Measurements from ENCODE around the gene TBC1D22A.

TBC1D22A gene

DNA sequence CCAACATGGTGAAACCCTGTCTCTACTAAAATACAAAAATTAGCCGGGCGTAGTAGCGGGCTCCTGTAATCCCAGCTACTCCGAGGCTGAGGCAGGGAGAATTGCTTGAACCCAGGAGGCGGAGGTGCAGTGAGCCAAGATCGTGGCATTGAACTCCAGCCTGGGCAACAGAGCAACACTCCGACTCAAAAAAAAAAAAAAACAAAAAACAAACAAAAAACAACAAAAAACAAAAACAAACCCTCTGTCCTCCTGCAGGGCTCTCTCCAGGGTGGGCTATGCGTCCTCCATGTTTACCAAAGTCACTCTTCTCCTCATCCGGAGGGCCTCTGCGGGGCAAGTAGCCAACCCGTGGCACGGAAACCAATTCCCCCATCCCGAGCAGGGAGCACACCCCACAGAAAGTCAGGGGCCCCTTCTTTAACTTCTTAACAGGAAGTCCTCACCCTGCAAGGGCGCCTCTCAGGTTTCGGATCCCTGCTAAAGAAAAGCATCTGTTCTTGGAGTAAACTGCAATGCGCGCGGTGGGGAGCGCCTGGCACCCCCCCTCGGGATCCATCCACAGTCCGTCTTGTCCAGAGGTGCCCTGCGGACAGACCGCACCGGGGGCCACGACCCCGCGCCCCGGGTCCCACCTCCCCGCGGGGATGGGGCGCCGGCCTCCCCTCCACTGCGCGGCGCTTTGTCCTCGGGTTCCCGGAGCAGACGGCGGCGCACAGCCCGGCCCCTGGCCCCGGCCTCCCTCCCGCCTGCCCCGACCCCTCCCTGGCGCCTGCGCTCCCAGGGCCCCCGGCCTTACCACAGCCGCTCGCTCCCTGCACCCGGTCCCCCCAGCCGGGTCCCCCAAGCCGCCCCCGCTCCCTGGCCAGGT is 25.1 kb upstream of the TBC1D22A start:
- peak in 1 of 2 donors; percentile 24 for DNase-seq (ENCODE audit: low read depth in 2 of 2)

DNA sequence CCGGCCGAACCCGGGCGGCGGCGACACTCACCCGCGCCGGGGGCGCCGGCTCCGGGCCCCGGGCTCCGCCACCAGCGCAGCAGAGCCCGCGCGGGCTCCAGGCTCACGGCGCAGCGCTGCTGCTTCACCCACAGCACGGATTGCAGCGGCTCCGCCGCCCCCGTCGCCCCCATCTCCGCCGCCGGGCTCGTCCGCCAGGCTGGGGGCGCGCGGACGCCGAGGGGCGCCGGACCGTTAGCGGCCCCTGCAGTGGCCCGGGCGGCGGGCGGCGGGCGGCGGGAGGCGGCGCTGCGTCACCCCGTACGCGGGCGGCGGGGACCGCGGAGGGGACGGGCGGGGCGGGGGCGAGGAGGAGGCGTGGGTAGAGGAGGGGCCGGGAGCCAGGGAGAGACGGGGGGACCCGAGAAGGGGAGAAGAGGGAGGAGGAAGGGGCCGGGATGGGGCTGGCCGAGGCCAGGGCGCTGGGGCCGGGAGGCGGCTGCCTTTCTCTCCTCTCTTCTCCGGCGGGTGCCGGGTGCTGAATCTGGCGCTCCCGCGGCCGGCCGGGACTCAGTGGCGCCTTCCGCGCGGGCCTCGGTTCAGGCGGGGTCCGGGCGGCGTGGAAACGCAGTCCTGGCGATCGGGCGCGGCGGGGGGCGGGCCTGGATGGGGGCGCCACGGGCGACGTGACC is 24.3 kb upstream of the TBC1D22A start, which contains the start of gene CERK:
Gene CERK (minus strand): TSS at position 277 of the 671 bp plus-strand sequence. CDS start 104 bp downstream, at position 173.
- peak in 1 of 2 donors; percentile 41 for DNase-seq (ENCODE audit: low read depth in 2 of 2)

DNA sequence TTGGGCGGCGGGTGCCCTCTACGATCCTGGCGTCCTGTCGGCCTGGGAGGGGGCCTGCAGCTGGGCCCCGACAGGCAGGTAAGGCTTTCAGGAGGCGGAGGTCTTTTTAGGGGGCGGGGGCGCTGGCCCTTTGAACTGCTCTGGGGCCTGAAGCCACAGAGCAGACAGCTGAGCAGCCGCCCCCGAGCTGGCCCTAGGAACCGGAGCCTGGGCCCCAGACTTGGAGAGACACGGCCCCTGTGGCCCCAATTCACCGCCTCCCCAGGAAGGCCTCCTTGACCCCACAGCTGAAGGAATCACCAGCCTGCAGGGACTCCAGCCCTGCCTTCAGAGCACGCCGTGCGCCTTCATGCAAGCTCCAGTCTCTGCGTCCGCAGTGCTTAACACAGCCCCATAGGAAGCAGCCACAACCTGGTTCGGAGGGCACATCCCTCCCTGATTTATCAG is 23.8 kb upstream of the TBC1D22A start:
- no peak for DNase-seq (ENCODE audit: low read depth in 2 of 2)

DNA sequence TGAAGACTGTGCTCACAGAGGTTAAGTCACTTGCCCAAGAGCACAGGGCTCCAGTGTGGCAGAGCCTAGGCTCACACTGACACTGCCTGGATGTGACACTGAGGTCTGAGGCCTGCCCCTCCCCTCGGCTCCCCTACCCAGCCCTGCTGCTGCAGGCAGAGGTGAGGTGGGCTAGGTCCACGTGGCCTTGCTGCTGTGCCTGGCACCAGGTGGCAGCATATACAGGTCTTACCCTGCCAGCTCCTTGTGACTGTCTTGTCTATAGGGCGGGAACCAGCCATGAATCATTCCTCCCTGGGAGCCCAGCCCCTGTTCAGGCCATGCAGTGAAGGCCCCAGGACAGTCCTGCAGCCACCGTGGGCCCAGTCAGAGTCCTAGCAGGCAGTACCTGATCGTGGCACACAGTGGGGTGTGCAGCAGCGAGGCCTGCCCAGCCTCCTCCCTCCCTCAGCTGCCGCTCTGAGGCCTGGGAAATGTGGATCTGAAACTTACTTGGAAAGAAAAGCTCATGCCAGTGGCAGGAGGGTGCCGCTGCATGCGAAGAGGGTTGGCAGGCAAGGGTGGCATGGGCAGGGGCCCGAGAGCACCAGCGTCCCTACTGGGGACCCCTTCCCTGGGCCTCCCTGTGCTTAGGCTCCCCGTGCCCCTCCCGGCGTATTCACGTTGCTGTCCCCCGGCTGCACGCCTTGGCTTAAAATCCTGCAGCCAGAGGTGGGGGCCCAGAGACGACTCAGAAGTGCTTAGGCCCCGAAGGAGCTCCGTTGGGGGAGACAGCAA is 23.2 kb upstream of the TBC1D22A start:
- DNase-seq (ENCODE audit: low read depth in 2 of 2) = peak in 1 of 2 donors; percentile 76

DNA sequence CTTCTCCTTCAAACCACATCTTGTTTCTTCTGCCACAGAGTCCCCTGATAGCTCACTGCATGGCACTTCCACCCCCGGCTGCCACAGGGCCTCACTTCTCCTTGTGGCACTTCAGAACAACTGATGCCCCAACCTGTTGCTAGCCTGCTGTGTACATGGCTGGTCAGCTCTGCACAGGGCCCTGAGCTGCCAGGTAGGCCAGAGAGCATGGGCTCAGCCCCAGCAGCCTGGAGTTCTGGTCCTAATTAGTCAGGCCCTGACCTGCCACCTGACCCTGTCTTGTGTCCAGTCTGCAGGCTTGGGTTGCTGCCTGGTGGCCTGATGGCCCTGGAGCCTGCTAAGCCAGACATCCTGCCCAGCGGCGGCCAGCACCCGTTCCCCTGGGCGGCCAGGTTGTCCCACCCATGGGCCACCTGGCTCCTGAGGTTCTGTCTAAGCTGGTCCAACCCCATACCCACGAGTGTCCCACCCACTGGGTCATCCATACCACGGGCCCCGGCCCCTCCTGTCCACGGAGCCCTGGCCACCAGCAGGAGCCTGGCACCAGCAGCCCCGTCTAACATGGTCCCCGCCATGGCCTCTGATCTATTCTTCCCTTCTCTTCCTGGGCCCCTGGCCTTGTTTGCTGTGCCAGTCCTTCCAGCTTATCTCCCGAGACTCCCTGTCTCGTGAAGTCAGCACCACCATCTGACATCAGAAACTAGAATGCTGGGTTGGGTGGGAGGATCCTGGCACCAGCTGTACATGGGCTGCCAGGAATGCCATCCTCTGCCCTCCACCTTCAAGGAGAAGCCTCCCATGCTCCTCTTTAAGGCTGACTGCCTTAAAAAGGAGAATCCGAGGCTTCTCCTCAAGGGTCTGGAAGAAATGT is 21.3 kb upstream of the TBC1D22A start:
- DNase-seq (ENCODE audit: low read depth in 2 of 2) = no peak

DNA sequence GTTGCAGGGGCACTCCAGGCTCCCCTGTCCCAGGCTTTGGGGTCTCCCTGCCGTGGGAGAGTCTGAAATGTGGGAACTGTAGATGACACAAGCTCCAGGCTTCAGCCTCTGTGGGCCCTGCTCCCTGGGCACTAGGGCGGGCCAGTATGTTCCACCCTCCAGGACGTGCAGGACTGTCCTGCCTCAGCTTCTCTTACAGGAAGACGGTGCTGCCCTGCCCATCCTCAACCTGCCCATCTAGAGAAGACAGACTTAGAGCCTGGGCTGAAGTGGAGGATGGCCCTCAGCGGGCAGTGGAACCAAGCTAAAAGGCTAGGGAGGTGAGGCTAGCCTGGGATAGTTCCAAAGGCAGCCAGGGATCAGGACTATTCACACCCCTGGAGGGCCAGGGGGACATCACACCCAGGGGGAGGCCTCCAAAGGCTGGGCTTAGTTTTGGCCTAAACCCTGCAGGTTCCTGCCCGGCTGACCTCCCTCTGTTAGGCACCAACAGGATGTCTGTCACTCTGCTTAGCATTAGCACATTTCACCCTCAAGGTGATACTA is 20.4 kb upstream of the TBC1D22A start:
- DNase-seq (ENCODE audit: low read depth in 2 of 2) = no peak

DNA sequence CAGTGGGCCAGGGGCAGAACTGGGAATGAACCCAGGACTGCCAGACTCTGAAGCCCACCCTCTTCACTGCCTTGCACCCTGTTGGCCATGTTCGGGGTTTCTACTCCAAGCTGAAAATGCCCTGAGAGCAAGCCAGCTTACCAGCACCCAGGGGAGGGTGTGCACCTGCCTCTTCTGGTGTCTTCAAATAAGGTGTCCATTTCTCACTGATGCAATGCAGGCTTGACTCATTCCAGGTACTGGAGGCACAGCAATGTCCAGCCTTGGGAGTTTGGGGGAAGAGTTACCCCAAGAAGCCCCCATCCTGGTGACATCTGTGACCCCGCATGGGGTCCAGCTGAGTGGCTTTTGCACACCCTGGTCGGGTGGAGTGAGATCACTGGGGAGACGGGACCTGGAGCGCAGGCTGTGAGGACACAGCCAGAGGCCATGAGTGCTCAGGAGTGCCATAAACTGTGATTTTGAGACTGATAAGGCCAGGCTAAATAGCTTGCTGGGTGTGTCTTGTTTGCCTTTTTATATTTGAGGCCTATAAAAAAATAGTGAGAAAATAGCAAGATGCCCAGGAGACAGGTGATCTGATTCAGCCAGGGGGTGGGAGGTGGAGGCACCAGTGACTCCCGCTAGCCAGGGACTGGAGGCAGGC is 19.8 kb upstream of the TBC1D22A start:
- DNase-seq (ENCODE audit: low read depth in 2 of 2) = no peak

DNA sequence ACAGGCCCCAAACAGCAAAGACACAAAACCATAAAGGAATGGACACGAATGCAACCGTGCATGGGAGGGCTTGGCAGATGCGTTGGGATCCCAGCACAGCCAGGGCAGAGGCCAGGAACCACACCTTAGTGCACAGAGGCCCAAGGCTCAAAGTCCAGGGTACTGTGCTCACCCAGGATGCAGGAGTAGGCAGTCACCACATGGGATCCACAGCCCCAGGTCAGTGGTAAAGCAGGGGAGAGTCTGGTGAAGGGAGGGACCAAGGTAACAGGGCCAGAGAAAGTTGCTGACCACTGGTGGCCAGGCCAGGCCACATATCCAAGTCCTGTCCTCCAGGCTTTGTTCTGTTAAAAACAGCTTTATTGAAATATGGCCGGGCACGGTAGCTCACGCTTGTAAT is 17.9 kb upstream of the TBC1D22A start:
- DNase-seq (ENCODE audit: low read depth in 2 of 2) = no peak

GRCh38 chr22:46746192-46746591 is 16.3 kb upstream of the TBC1D22A start:
- no peak for DNase-seq (ENCODE audit: low read depth in 2 of 2)

- DNase-seq (ENCODE audit: low read depth in 2 of 2) = no peak
Measured at GRCh38 chr22:46746620-46747019, 15.8 kb upstream of the TBC1D22A start.

- no peak for DNase-seq (ENCODE audit: low read depth in 2 of 2)
Measured at GRCh38 chr22:46747646-46748045, 14.8 kb upstream of the TBC1D22A start.

- no peak for DNase-seq (ENCODE audit: low read depth in 2 of 2)
Measured at GRCh38 chr22:46748206-46748907, 14.1 kb upstream of the TBC1D22A start.

GRCh38 chr22:46748908-46749675 is 13.4 kb upstream of the TBC1D22A start:
- no peak for DNase-seq (ENCODE audit: low read depth in 2 of 2)

DNA sequence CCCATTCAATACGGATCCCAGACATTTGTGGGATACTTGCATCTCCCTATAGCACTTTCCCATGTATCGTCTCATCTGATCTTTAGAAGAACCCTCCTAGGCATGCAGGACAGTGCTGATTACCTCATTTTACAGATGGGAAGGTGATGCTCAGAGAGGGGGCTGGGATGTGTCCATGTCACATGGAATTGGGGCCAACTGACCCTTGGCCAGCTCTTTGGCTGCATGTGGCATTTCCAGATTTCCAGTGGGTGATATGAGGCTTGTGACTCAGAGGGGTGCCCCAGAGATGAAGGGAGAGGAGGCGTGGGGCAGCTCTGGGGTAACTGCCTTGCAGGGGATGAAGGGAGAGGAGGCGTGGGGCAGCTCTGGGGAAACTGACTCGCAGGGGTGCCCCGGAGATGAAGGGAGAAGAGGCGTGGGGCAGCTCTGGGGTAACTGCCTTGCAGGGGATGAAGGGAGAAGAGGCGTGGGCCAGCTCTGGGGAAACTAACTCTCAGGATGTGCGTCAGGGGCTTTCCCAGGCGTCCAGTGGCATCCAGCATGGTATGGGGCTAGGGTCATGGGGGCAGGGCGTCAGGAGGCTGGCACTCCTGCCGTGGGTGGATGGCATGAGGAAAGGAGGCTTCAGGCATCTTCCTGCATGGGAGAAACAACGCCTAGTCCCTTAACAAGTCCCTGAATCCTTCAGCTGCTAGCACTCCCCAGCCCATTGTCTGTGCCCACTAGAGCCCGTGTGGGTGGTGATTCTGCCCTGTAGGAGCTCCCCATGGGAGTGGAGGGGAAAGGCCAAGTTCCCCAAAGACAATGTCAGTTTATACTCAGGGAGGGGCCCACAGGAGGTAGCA is 12.5 kb upstream of the TBC1D22A start:
- DNase-seq (ENCODE audit: low read depth in 2 of 2) = no peak

GRCh38 chr22:46750530-46750800 is 12.0 kb upstream of the TBC1D22A start:
- DNase-seq (ENCODE audit: low read depth in 2 of 2) = no peak

GRCh38 chr22:46750863-46751443 is 11.5 kb upstream of the TBC1D22A start:
- DNase-seq (ENCODE audit: low read depth in 2 of 2) = no peak

- no peak for DNase-seq (ENCODE audit: low read depth in 2 of 2)
Measured at GRCh38 chr22:46752286-46752987, 10.0 kb upstream of the TBC1D22A start.

All from stimulated activated CD4-positive, alpha-beta T cell treated with anti-CD3 and anti-CD28 coated beads, Interleukin-15, amount 100 ng/mL, for 48 hours (primary cell).